Heart left ventricle (tissue), 16 donors: Measurements from ENCODE around the gene TGFBR1. TPM values are rescaled to one million over a fixed set of nuclear protein-coding genes. Genes with fewer than 3 reads are reported as not detected.

Experiments
- ATAC-seq, 4 donors: fragments of 200-7000 bp; cut with Tn5 transposase; one replicate each; pipeline ENCODE4 v1.9.1; 2020 to 2022; ENCODE audit warnings: moderate library complexity in 4 of 4, mild to moderate bottlenecking in 3 of 4, moderate number of reproducible peaks in 1 of 4
- DNase-seq, 5 donors: peaks; one replicate each; pipeline ENCODE4 v3.0.0-alpha.2; 2020
- H3K27ac ChIP-seq, 12 donors: fragments of 200-600 bp; sonication (generic) in 4 of 12; one replicate each; pipeline versions ENCODE4 v1.5.0 to v1.8.0; 2016 to 2022; ENCODE audit warnings: mild to moderate bottlenecking in 2 of 12
- H3K27me3 ChIP-seq, 9 donors: fragments of 200-600 bp; sonication (generic) in 2 of 9; one replicate each; pipeline versions ENCODE4 v1.5.1 to v1.8.0; 2016 to 2022; ENCODE audit warnings: mild to moderate bottlenecking in 3 of 9
- H3K36me3 ChIP-seq, 9 donors: fragments of 200-600 bp; sonication (generic) in 2 of 9; one replicate each; pipeline versions ENCODE4 v1.5.0 to v1.8.0; 2018 to 2022; ENCODE audit warnings: mild to moderate bottlenecking in 2 of 9
- H3K4me1 ChIP-seq, 12 donors: fragments of 200-600 bp; sonication (generic) in 4 of 12; one replicate each; pipeline versions ENCODE4 v1.5.0 to v1.8.0; 2016 to 2022; ENCODE audit warnings: mild to moderate bottlenecking in 3 of 12
- H3K4me3 ChIP-seq, 12 donors: fragments of 200-600 bp; sonication (generic) in 4 of 12; one replicate each; pipeline versions ENCODE4 v1.5.0 to v1.8.0; 2017 to 2022; ENCODE audit warnings: mild to moderate bottlenecking in 9 of 12, moderate library complexity in 4 of 12
- H3K9me3 ChIP-seq, 12 donors: fragments of 200-600 bp; sonication (generic) in 4 of 12; one replicate each; pipeline versions ENCODE4 v1.5.0 to v1.8.0; 2016 to 2022; ENCODE audit warnings: mild to moderate bottlenecking in 1 of 12
- CTCF ChIP-seq, 12 donors: fragments of 200-600 bp; sonication (generic) in 4 of 12; IDR thresholded peaks; one replicate each; pipeline versions ENCODE4 v1.5.0 to v1.8.0; 2018 to 2022; ENCODE audit warnings: antibody characterized with exemption in 12 of 12, mild to moderate bottlenecking in 5 of 12
- POLR2A ChIP-seq, 2 donors: fragments of 450-650 bp; IDR thresholded peaks; one replicate each; pipeline ENCODE4 v1.6.1; 2017; ENCODE audit warnings: antibody characterized with exemption in 2 of 2, mild to moderate bottlenecking in 2 of 2, moderate library complexity in 2 of 2
- WGBS, 4 donors: extraction: QIAGEN DNeasy Blood & Tissue Kit in 2 of 4; methylation state at CpG; one replicate each; pipeline versions ENCODE4 v1.1.5 to v1.1.7; 2013 to 2018; 5-methylcytosine and 5-hydroxymethylcytosine counted together
- intact Hi-C, 10 donors: fragments of 100-400 bp; cut with DNase I; formaldehyde crosslinking; loops; one replicate each; pipeline versions ENCODE4 v1.11.1 to v1.14.2; 2022
- polyA plus RNA-seq, 2 donors: library from polyadenylated mRNA; stranded (reverse); fragments of 200-250 nt; gene quantifications; one replicate each; pipeline ENCODE4 v1.2.3, GENCODE V29; 2013
- total RNA-seq, 9 donors: library from RNA; depleted of rRNA in 2 of 9; stranded (reverse); fragments of >200 nt in 2 of 9; fragmentation: NEBNext Ultra II Directional in 3 of 9; extraction: Animal tissue kit (Norgen Biotek cat#: 25700) in 3 of 9; gene quantifications; one replicate each; pipeline versions ENCODE4 v1.1.0 to v1.2.4, GENCODE V29; 2016 to 2023
- donor health status: ischemic (EF 13 %, LVEDD 7.1; RV severe dilation, severe dysfunction).
- donor health status: healthy with polysubstance abuse.
- donor health status: DM: no; HTN: yes; CAD: no.
- donor health status: DM: no; HTN: no; CAD: no.
- donor health status: ischemic (EF 25% LVEDD 6.9; RV normal size, moderate dysfunction).
- donor health status: ischemic (EF 25% LVEDD 5.7; RV mildly dilated, moderate dysfunction).
- donor health status: healthy.
- donor health status: DM: yes; HTN: yes; CAD: no.
- donor health status: ischemic (EF 35%, LVEDD 5.7; RV mildly dilated, moderate dysfunction).
- donor health status: nonischemic (EF 11% LVEDD 7.7; RV severe dilation, severe dysfunction).
- donor health status: DM: yes; HTN: yes; CAD: no.
- donor health status: PGD.
- donor health status: ischemic (EF 29% LVEDD 5.4; RV normal size, mild dysfunction).
- donor health status: nonischemic (EF 23%, LVEDD 6.1; RV moderate dilation, normal function).

Gene TGFBR1
- total and polyA plus RNA-seq, 11 donors, result 3.8 to 41.0 (median 13.8) TPM

- no peak for DNase-seq
- intact Hi-C loops, result loop anchor here in 1 of 10 donors (10.0 kb wide), 1 partner anchor 121 kb away; no protein-coding TSS in a partner anchor
- Histone ChIP-seq H3K27ac (no peak overlapping the region), H3K9me3 (no peaks in the 10 kb centered on the region), H3K27me3 (no peaks in the 10 kb centered on the region), H3K4me1 (peaks cover 0 to 85% (median 49%) of the 10 kb centered on the region in 12 donors), H3K4me3 (no peak overlapping the region), H3K36me3 (peaks cover 0 to 2% (median 0%) of the 10 kb centered on the region in 9 donors)
- no peak for ATAC-seq
- 53 to 83% (median 79%) methylated on average over 3 of the region's 3 CpGs for WGBS, 4 donors
- no peak for TF ChIP-seq POLR2A (IDR thresholded peaks at IDR 0.05)
- no peak for TF ChIP-seq CTCF (IDR thresholded peaks at IDR 0.05)
Observed at GRCh38 chr9:99116003-99116411, 11.1 kb downstream of the TGFBR1 start.

GRCh38 chr9:99118782-99119466 is 14.0 kb downstream of the TGFBR1 start:
- no peak overlapping the region for H3K4me3 ChIP-seq
- intact Hi-C loops, result loop anchor here in 1 of 10 donors (10.0 kb wide), 1 partner anchor 124 kb away; no protein-coding TSS in a partner anchor
- TF ChIP-seq POLR2A (IDR thresholded peaks at IDR 0.05) (no peak), CTCF (IDR thresholded peaks at IDR 0.05) (no peak)
- peaks cover 0 to 74% (median 41%) of the 10 kb centered on the region in 12 donors for H3K4me1 ChIP-seq
- 85 to 92% (median 90%) methylated on average over 7 of the region's 7 CpGs for WGBS, 4 donors
- H3K9me3 ChIP-seq, result no peaks in the 10 kb centered on the region
- peak overlapping the region in 1 of 12 donors; percentile 43 for H3K27ac ChIP-seq
- ATAC-seq, result peak in 3 of 4 donors; percentile 37 to 80 (median 47)
- peaks cover 0 to 2% (median 0%) of the 10 kb centered on the region in 9 donors for H3K36me3 ChIP-seq
- no peak for DNase-seq
- H3K27me3 ChIP-seq, result no peaks in the 10 kb centered on the region

GRCh38 chr9:99119976-99120655 is 15.2 kb downstream of the TGFBR1 start:
- peak overlapping the region in 1 of 12 donors; percentile 43 for H3K27ac ChIP-seq
- ATAC-seq (peak in 1 of 4 donors; percentile 26), DNase-seq (no peak)
- peaks cover 0 to 2% (median 0%) of the 10 kb centered on the region in 9 donors for H3K36me3 ChIP-seq
- no peaks in the 10 kb centered on the region for H3K27me3 ChIP-seq
- TF ChIP-seq CTCF (IDR thresholded peaks at IDR 0.05), result no peak
- no peak for TF ChIP-seq POLR2A (IDR thresholded peaks at IDR 0.05)
- intact Hi-C loops, result loop anchor here in 1 of 10 donors (10.0 kb wide), 1 partner anchor 125 kb away; no protein-coding TSS in a partner anchor
- H3K4me3 ChIP-seq, result no peak overlapping the region
- peaks cover 0 to 73% (median 29%) of the 10 kb centered on the region in 12 donors for H3K4me1 ChIP-seq
- H3K9me3 ChIP-seq, result no peaks in the 10 kb centered on the region

GRCh38 chr9:99121604-99122003 is 16.7 kb downstream of the TGFBR1 start:
- Histone ChIP-seq H3K27me3 (no peaks in the 10 kb centered on the region), H3K36me3 (peaks cover 0 to 2% (median 0%) of the 10 kb centered on the region in 9 donors), H3K4me1 (peaks cover 0 to 74% (median 22%) of the 10 kb centered on the region in 12 donors), H3K27ac (no peak overlapping the region), H3K4me3 (no peak overlapping the region), H3K9me3 (no peaks in the 10 kb centered on the region)
- no peak for DNase-seq
- WGBS, 4 donors, result 80 to 94% (median 87%) methylated on average over 1 of the region's 1 CpG
- intact Hi-C loops, result no loop called here
- ATAC-seq, result no peak
- TF ChIP-seq CTCF (IDR thresholded peaks at IDR 0.05), result no peak
- no peak for TF ChIP-seq POLR2A (IDR thresholded peaks at IDR 0.05)
